Esophagus squamous epithelium (tissue), 5 donors: ENCODE data around the gene CUBN. TPM values are rescaled to one million over a fixed set of nuclear protein-coding genes. Genes with fewer than 3 reads are reported as not detected.

Source experiments
- DNase-seq: peaks from one replicate; lab custom pipeline; 2025; lab: John Stamatoyannopoulos, UW
- H3K27ac ChIP-seq, 4 donors: fragments of 200-600 bp; sonication (generic); one replicate each; pipeline ENCODE4 v1.5.1; 2016 to 2019; ENCODE audit warnings: mild to moderate bottlenecking in 1 of 4
- H3K27me3 ChIP-seq, 4 donors: fragments of 200-600 bp; sonication (generic); 1 replicate in 3 of 4; 2 replicates in 1 of 4; pipeline versions ENCODE4 v1.5.1 to v1.6.0; 2017 to 2021; ENCODE audit warnings: antibody characterized with exemption in 1 of 4
- H3K36me3 ChIP-seq, 3 donors: fragments of 200-600 bp; sonication (generic); one replicate each; pipeline ENCODE4 v1.5.1; 2016 to 2019
- H3K4me1 ChIP-seq, 3 donors: fragments of 200-600 bp; sonication (generic); one replicate each; pipeline ENCODE4 v1.5.1; 2017 to 2019
- H3K4me3 ChIP-seq, 4 donors: fragments of 200-600 bp; sonication (generic); 1 replicate in 3 of 4; 2 replicates in 1 of 4; pipeline ENCODE4 v1.5.1; 2016 to 2019; ENCODE audit warnings: mild to moderate bottlenecking in 2 of 4, moderate library complexity in 1 of 4
- H3K9me3 ChIP-seq, 3 donors: fragments of 200-600 bp; sonication (generic); one replicate each; pipeline ENCODE4 v1.5.1; 2016 to 2019
- CTCF ChIP-seq, 6 experiments: fragments of 450-650 bp in 4 of 6; fragments of 200-600 bp in 2 of 6; sonication (generic) in 2 of 6; IDR thresholded peaks; one replicate each; pipeline ENCODE4 v1.5.1; 2016 to 2019; ENCODE audit warnings: antibody characterized with exemption in 6 of 6, mild to moderate bottlenecking in 4 of 6, moderate library complexity in 4 of 6
- POLR2A ChIP-seq, 4 donors: fragments of 450-650 bp; IDR thresholded peaks; one replicate each; pipeline ENCODE4 v1.6.1; 2017; ENCODE audit warnings: antibody characterized with exemption in 4 of 4, mild to moderate bottlenecking in 4 of 4, moderate library complexity in 3 of 4
- WGBS, 2 donors: methylation state at CpG; one replicate each; pipeline ENCODE4 v1.1.5; 2018; 5-methylcytosine and 5-hydroxymethylcytosine counted together
- intact Hi-C: fragments of 100-400 bp; cut with DNase I; formaldehyde crosslinking; loops from one replicate; pipeline ENCODE4 v1.15.0; 2022
- total RNA-seq, 4 donors: library from RNA; depleted of rRNA; stranded (reverse); fragments of >200 nt; gene quantifications; one replicate each; pipeline ENCODE4 v1.1.0, GENCODE V29; 2016
- donor health status: DM: yes; HTN: yes; CAD: no.

The CUBN gene
- total RNA-seq, 4 donors from 2014 or later, result 0.15 to 0.83 (median 0.51) TPM

GRCh38 chr10:16984242-16984641, 145.4 kb downstream of the CUBN start:
- H3K27ac ChIP-seq, result no peak overlapping the region
- H3K4me1 ChIP-seq, result peaks cover 0 to 21% (median 0%) of the 10 kb centered on the region in 3 donors
- intact Hi-C loops, result no loop called here
- H3K9me3 ChIP-seq, result no peaks in the 10 kb centered on the region
- TF ChIP-seq POLR2A (IDR thresholded peaks at IDR 0.05) (no peak), CTCF (IDR thresholded peaks at IDR 0.05) (no peak)
- no peaks in the 10 kb centered on the region for H3K36me3 ChIP-seq
- 70 to 88% methylated on average over 3 of the region's 3 CpGs for WGBS, 2 donors
- no peaks in the 10 kb centered on the region for H3K27me3 ChIP-seq
- DNase-seq, result no peak
- H3K4me3 ChIP-seq, result no peak overlapping the region

GRCh38 chr10:16976803-16977202, 152.8 kb downstream of the CUBN start:
- TF ChIP-seq CTCF (IDR thresholded peaks at IDR 0.05) (no peak), POLR2A (IDR thresholded peaks at IDR 0.05) (no peak)
- no peaks in the 10 kb centered on the region for H3K27me3 ChIP-seq
- no peaks in the 10 kb centered on the region for H3K9me3 ChIP-seq
- intact Hi-C loops, result no loop called here
- H3K27ac ChIP-seq, result no peak overlapping the region
- DNase-seq, result no peak
- no peaks in the 10 kb centered on the region for H3K4me1 ChIP-seq
- H3K36me3 ChIP-seq, result no peaks in the 10 kb centered on the region
- no peak overlapping the region for H3K4me3 ChIP-seq

- H3K27me3 ChIP-seq, result no peaks in the 10 kb centered on the region
- H3K4me3 ChIP-seq, result no peak overlapping the region
- no peaks in the 10 kb centered on the region for H3K36me3 ChIP-seq
- WGBS, 2 donors, result 50 to 57% methylated on average over 3 of the region's 3 CpGs
- intact Hi-C loops, result no loop called here
- no peaks in the 10 kb centered on the region for H3K9me3 ChIP-seq
- no peak for DNase-seq
- no peak for TF ChIP-seq CTCF (IDR thresholded peaks at IDR 0.05)
- TF ChIP-seq POLR2A (IDR thresholded peaks at IDR 0.05), result no peak
- no peak overlapping the region for H3K27ac ChIP-seq
- H3K4me1 ChIP-seq, result no peaks in the 10 kb centered on the region
These were observed 154.4 kb downstream of the CUBN start for GRCh38 chr10:16975188-16975587.

- Histone ChIP-seq H3K4me3 (peak overlapping the region in 1 of 4 donors; percentile 0), H3K27ac (peak overlapping the region in 3 of 4 donors; percentile 58 to 75 (median 63)), H3K9me3 (no peaks in the 10 kb centered on the region), H3K36me3 (no peaks in the 10 kb centered on the region), H3K4me1 (peaks cover 0 to 34% (median 13%) of the 10 kb centered on the region in 3 donors), H3K27me3 (no peaks in the 10 kb centered on the region)
- no peak for DNase-seq
- intact Hi-C loops, result no loop called here
- 31 to 44% methylated on average over 8 of the region's 8 CpGs for whole genome bisulfite sequencing, 2 donors
- TF ChIP-seq CTCF (IDR thresholded peaks at IDR 0.05) (no peak), POLR2A (IDR thresholded peaks at IDR 0.05) (no peak)
These were observed 161.1 kb downstream of the CUBN start for GRCh38 chr10:16968416-16969041.

GRCh38 chr10:16967866-16968415, 161.7 kb downstream of the CUBN start:
- 40 to 42% methylated on average over 3 of the region's 3 CpGs for WGBS, 2 donors
- DNase-seq, result no peak
- Histone ChIP-seq H3K27me3 (no peaks in the 10 kb centered on the region), H3K4me3 (peak overlapping the region in 1 of 4 donors; percentile 0), H3K9me3 (no peaks in the 10 kb centered on the region), H3K4me1 (peaks cover 0 to 34% (median 13%) of the 10 kb centered on the region in 3 donors), H3K27ac (peak overlapping the region in 3 of 4 donors; percentile 58 to 75 (median 63)), H3K36me3 (no peaks in the 10 kb centered on the region)
- intact Hi-C loops, result no loop called here
- TF ChIP-seq POLR2A (IDR thresholded peaks at IDR 0.05) (no peak), CTCF (IDR thresholded peaks at IDR 0.05) (no peak)
